ENCODE measurements around the gene ZBTB49. TPM values are rescaled to one million over a fixed set of nuclear protein-coding genes. Genes with fewer than 3 reads are reported as not detected.
"Not testable (repeated sequence)": the region's sequence is repeated elsewhere in the genome, so short reads cannot be mapped to it uniquely, and the experiment has no call there.

The ZBTB49 gene
- total RNA-seq, 1 donor from 2014 or later, result 13.3 TPM

DNA sequence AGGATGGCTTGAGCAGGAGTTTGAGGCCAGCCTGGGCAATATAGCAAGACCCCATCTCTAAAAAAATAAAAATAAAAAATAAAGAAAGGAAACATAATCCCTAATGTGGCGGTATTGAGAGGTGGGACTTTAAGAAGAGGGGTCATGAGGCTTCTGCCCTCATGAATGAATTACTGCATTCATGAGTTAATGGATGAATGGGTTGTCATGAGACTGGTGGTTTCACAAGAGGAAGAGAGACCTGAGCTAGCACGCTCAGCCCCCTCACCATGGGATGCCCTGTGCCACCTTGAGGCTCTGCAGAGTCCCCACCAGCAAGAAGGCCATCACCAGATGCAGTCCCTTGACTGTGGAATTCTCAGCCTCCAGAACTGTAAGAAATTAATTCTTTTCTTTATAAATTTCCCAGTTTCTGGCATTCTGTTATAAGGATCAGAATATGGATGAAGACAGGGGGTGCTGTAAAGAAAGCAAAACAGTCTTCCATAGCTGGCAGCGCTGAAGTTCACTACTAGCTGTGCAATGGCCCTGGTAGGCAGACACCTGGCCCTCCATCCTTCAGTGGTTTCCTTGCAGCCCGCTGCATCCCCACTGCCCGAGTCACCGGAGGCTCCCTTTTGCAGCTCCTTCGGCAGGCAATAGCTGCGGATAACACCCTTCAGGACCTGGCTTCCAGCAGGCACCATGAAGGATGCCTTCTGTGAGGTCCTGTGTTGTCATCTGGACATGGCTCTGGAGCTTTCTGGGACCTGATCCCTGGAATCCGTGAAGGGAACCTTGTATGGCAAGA lies 52.0 kb downstream of the ZBTB49 start:
- H3K4me1 Mint-ChIP-seq (ENCODE audit: unreplicated experiment), result peaks cover 4% of the 10 kb centered on the region
- H3K27ac Mint-ChIP-seq (ENCODE audit: unreplicated experiment), result no peak overlapping the region
- TF ChIP-seq, protein P1, sequence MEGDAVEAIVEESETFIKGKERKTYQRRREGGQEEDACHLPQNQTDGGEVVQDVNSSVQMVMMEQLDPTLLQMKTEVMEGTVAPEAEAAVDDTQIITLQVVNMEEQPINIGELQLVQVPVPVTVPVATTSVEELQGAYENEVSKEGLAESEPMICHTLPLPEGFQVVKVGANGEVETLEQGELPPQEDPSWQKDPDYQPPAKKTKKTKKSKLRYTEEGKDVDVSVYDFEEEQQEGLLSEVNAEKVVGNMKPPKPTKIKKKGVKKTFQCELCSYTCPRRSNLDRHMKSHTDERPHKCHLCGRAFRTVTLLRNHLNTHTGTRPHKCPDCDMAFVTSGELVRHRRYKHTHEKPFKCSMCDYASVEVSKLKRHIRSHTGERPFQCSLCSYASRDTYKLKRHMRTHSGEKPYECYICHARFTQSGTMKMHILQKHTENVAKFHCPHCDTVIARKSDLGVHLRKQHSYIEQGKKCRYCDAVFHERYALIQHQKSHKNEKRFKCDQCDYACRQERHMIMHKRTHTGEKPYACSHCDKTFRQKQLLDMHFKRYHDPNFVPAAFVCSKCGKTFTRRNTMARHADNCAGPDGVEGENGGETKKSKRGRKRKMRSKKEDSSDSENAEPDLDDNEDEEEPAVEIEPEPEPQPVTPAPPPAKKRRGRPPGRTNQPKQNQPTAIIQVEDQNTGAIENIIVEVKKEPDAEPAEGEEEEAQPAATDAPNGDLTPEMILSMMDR (IDR thresholded peaks at IDR 0.05; ENCODE audit: unreplicated experiment), result no peak
- H3K4me3 Mint-ChIP-seq (ENCODE audit: unreplicated experiment), result no peak overlapping the region
- no peaks in the 10 kb centered on the region for H3K9me3 Mint-ChIP-seq (ENCODE audit: unreplicated experiment)
- no peak for DNase-seq (ENCODE audit: low spot score)
- H3K36me3 Mint-ChIP-seq (ENCODE audit: low read depth, unreplicated experiment), result no peaks in the 10 kb centered on the region
- H3K27me3 Mint-ChIP-seq (ENCODE audit: unreplicated experiment), result peaks cover 4% of the 10 kb centered on the region

DNA sequence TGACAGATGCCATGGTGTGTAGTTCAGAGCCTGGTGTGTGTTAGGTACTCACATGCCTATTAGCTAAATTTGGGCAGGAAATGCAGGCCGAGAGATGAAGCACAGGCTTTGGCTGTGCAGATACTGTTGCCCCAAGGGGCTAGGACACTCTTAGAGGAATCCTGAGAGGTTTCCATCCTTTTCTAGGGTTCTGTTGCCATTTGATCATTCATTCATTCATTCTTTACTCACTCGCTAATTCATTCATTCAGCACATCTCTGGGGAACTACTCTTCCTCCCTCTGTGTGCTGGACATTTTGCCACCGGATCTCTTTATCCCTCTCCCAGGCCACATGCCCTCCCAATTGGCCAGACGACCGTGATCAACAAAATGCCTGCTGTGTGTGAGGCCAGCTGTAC lies 53.0 kb downstream of the ZBTB49 start:
- no peak for DNase-seq (ENCODE audit: low spot score)
- TF ChIP-seq, protein P1 (IDR thresholded peaks at IDR 0.05; ENCODE audit: unreplicated experiment), result no peak
- Mint-ChIP-seq H3K27me3 (ENCODE audit: unreplicated experiment) (peaks cover 2% of the 10 kb centered on the region), H3K36me3 (ENCODE audit: low read depth, unreplicated experiment) (no peaks in the 10 kb centered on the region), H3K4me3 (ENCODE audit: unreplicated experiment) (no peak overlapping the region), H3K9me3 (ENCODE audit: unreplicated experiment) (no peaks in the 10 kb centered on the region), H3K27ac (ENCODE audit: unreplicated experiment) (no peak overlapping the region), H3K4me1 (ENCODE audit: unreplicated experiment) (peaks cover 2% of the 10 kb centered on the region)

DNA sequence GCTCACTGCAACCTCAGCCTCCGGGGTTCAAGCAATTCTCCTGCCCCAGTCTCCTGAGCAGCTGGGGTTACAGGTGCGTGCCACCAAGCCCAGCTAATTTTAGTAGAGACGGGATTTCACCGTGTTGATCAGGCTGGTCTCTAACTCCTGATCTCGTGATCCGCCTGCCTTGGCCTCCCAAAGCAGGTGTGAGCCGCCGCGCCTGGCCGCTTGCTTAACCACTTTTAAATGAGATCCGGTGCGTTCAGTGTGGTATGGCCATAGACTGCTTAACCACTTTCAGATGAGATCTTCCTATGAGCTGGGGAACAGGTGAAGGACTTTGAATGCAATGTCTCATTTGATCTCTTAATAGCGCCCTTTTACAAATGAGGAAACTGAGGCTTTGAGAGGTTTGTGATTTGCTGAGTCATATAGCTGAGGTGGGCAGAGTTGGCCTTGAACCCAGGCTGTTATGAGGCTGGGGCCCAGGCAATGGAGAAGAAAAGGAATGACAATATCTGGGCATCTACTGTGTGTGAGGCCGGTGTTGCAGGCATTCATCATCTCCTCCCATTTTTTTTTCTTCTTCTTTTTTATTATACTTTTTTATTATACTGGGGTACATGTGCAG lies 55.0 kb downstream of the ZBTB49 start:
- Mint-ChIP-seq H3K27ac (ENCODE audit: unreplicated experiment) (no peak overlapping the region), H3K9me3 (ENCODE audit: unreplicated experiment) (no peaks in the 10 kb centered on the region), H3K36me3 (ENCODE audit: low read depth, unreplicated experiment) (no peaks in the 10 kb centered on the region), H3K4me3 (ENCODE audit: unreplicated experiment) (no peak overlapping the region), H3K27me3 (ENCODE audit: unreplicated experiment) (no peaks in the 10 kb centered on the region), H3K4me1 (ENCODE audit: unreplicated experiment) (no peaks in the 10 kb centered on the region)
- DNase-seq (ENCODE audit: low spot score), result no peak
- TF ChIP-seq, protein P1 (IDR thresholded peaks at IDR 0.05; ENCODE audit: unreplicated experiment), result no peak

DNA sequence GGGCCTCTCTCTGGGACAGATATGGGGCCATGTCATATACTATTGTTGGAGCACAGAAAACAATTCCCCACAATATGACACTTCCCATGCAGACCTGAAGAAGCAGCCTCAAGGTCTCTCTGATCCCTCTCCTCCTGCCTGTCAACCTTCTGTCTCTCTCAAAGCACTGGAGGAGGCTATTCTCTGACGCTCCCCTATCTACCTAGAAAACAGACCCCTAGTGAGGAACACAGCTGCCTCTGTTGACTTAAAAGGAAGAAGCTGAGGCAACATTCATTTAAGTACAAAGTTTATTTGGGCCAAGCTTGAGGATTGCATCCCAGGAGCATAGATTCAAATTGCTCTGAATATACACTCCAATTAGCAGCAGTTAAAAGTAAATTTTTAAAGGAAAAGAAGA lies 57.5 kb downstream of the ZBTB49 start:
- Mint-ChIP-seq H3K4me1 (ENCODE audit: unreplicated experiment) (no peaks in the 10 kb centered on the region), H3K27me3 (ENCODE audit: unreplicated experiment) (no peaks in the 10 kb centered on the region), H3K9me3 (ENCODE audit: unreplicated experiment) (no peaks in the 10 kb centered on the region), H3K4me3 (ENCODE audit: unreplicated experiment) (no peak overlapping the region), H3K36me3 (ENCODE audit: low read depth, unreplicated experiment) (no peaks in the 10 kb centered on the region), H3K27ac (ENCODE audit: unreplicated experiment) (no peak overlapping the region)
- TF ChIP-seq, protein P1 (IDR thresholded peaks at IDR 0.05; ENCODE audit: unreplicated experiment), result no peak
- no peak for DNase-seq (ENCODE audit: low spot score)

DNA sequence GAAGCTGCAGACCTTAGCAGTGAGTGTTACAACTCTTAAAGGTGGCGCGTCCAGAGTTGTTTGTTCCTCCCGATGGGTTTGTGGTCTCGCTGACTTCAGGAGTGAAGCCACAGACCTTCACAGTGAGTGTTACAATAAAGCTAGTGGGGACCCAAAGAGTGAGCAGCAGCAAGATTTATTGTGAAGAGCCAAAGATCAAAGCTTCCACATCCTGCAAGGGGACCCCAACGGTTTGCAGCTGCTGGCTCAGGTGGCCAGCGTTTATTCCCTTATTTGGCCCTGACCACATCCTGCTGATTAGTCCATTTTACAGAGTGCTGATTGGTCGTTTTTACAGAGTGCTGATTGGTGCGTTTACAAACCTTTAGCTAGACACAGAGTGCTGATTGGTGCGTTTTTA lies 58.5 kb downstream of the ZBTB49 start:
- H3K27me3 Mint-ChIP-seq (ENCODE audit: unreplicated experiment); H3K4me3 Mint-ChIP-seq (ENCODE audit: unreplicated experiment); H3K27ac Mint-ChIP-seq (ENCODE audit: unreplicated experiment); H3K9me3 Mint-ChIP-seq (ENCODE audit: unreplicated experiment); DNase-seq (ENCODE audit: low spot score); H3K36me3 Mint-ChIP-seq (ENCODE audit: low read depth, unreplicated experiment); H3K4me1 Mint-ChIP-seq (ENCODE audit: unreplicated experiment): not testable (repeated sequence)
